Measurements from ENCODE around the gene EPSTI1.
"Not testable (repeated sequence)": the region's sequence is repeated elsewhere in the genome, so short reads cannot be mapped to it uniquely, and the experiment has no call there.

Gene EPSTI1

GRCh38 chr13:42991898-42992763 lies at the start of gene EPSTI1:
EPSTI1 (minus strand) TSS chr13:42992241; CDS start chr13:42992165, 76 bp downstream.
- DNase-seq (ENCODE audit: low read depth): no peak

DNA sequence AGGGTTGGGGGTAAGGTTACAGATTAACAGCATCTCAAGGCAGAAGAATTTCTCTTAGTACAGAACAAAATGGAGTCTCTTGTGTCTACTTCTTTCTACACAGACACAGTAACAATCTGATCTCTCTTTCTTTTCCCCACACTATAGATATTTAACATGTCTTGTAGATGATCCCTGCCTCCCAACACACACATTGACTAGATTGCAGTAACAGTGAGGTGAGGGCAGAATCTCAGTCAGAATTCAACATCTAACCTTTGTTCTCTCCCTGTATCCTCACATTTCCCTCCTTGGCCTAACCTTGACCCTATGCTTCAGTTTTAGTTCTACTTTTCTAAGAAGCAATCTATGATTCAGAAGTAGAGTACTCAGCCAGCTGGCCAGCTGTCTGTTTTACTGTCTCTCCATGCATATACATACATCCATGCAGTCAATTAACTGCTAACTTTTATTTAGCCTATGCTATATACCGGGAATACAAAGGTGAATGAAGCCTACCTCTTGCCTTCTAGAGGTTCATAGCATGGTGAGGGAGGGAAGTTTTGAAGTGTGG lies 49.4 kb upstream of the EPSTI1 start:
- DNase-seq (ENCODE audit: low read depth): no peak

DNA sequence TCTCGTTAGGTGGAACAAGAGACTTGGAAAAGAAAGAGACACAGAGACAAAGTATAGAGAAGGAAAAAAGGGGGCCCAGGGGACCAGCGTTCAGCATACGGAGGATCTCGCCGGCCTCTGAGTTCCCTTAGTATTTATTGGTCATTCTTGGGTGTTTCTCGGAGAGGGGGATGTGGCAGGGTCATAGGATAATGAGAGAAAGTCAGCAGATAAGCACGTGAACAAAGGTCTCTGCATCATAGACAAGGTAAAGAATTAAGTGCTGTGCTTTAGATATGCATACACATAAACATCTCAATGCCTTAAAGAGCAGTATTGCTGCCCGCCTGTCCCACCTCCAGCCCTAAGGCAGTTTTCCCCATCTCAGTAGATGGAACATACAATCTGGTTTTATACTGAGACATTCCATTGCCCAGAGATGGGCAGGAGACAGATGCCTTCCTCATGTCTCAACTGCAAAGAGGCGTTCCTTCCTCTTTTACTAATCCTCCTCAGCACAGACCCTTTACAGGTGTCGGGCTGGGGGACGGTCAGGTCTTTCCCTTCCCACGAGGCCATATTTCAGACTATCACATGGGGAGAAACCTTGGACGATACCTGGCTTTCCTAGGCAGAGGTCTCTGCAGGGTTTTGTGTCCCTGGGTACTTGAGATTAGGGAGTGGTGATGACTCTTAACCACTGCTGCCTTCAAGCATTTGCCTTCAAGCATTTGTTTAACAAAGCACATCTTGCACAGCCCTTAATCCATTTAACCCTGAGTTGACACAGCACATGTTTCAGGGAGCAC lies 48.7 kb upstream of the EPSTI1 start:
- DNase-seq (ENCODE audit: low read depth): not testable (repeated sequence)

DNA sequence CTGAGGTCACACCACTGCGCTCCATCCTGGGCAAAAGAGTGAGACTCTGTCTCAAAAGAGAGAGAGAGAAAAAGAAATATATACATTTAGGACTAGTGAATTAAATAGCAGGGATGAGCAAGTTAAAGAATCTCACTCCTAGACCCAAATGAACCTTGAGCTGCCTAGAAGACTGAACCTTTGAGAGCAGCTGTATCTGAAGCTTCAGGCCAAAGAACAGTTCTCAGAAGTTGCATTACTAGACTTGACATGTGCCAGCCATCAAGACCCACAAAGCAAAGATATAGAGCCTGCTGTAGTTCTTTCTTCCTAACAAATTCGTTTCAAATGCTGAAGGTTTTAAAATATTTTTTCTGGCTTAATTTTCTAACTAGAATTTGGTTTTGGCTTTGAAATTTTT lies 47.9 kb upstream of the EPSTI1 start:
- DNase-seq (ENCODE audit: low read depth): no peak

DNA sequence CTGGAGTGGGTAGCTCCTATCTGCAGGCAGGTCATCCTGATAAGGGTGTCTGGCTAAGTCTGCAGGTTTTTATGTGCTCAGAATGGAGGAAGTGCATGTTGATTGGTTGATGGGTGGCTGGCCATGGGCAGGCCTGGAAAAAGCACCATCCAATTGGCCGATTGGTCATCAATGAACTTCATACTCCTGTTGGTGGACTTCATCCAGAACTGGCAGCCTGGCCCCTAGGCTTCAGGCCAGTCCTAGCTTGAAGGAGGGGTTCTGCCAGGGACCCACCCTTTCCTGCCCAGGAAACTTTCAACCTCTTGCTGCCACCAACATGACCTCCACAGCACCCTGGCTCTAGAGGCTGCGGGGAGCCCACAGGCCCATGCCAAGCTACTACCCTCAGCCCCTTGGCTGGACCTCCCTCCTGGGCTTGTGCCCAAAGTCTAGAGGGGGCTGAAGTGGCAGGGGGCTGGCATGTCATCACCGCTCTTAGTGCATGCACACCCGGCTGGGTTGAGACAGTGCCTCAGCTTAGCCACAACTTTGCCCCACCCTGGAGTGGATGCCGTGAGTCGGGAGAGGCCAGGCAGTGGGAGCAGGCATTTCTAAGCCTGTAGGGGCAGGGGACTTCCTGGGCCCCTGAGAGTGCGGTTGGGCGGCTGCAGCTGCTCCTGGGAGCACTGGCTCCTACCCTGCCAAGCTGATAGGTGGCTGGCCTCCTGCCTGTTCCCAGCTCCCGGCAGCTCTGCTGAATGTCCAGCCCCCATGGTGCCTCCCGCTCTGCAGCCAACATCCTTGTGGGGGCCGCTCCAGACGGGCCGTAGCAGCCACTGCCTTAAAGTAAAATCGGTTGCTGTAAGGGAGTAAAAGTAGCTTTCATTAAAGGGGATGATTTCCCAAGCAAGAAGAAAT lies 44.6 kb upstream of the EPSTI1 start:
- no peak for DNase-seq (ENCODE audit: low read depth)

- DNase-seq (ENCODE audit: low read depth): no peak
Measured at GRCh38 chr13:43033038-43033437, 41.0 kb upstream of the EPSTI1 start.

DNA sequence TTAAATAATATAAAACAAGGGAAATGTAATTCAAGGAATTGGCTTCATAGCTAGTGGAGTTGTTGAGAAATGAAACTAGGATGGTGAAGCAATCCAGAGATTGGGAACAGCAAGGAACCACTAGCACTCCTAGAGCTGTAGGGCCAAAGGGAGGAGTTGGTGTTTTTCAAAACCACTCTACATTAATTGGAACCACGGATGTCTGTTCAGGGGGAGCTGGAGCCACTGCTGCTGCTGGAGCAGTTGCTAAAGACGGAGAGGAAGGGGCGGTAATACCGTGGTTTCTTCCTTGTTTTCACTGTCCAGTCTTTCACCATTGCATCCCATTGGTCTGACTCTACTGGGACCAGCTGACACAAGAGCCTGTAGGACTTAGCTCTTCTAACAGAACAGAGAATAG lies 39.8 kb upstream of the EPSTI1 start:
- no peak for DNase-seq (ENCODE audit: low read depth)

GRCh38 chr13:43030548-43030947 lies 38.5 kb upstream of the EPSTI1 start:
- no peak for DNase-seq (ENCODE audit: low read depth)

- DNase-seq (ENCODE audit: low read depth): no peak
Measured at GRCh38 chr13:43026262-43026661, 34.2 kb upstream of the EPSTI1 start.

DNA sequence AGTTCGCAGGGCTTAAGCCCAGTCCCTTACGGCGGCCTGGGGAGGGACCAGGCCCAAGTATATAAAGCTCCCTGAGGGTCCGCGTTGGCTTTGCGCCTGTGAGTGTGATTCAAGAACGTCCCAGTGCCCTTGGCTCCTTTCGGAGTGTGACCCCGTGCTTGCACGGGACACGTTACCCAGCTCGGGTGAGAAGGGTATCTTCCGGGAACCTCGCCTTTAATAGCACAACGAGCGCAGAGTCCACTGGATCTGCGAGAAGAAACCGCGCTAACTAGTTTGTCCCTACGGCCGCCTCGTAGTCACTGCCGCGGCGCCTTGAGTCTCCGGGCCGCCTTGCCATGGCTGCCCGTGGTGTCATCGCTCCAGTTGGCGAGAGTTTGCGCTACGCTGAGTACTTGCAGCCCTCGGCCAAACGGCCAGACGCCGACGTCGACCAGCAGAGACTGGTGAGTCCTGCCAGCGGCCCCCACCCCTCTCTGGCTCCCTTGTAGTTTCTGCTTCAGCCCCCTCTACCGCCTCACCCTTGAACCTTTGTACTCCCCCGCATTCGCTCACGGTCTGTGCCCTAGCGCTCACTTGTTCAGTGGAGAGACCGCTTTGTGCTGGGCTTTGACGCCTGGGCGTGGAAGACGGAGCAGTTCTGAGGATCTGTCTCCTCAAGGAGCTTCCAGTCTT lies 31.4 kb upstream of the EPSTI1 start, which contains the start of gene DNAJC15:
Gene DNAJC15, plus strand, starts transcription at position 298 of the 675 bp plus-strand sequence. Its CDS starts 41 bp downstream, at position 339.
- no peak for DNase-seq (ENCODE audit: low read depth)

GRCh38 chr13:43022934-43023288 lies 30.9 kb upstream of the EPSTI1 start:
- no peak for DNase-seq (ENCODE audit: low read depth)

DNA sequence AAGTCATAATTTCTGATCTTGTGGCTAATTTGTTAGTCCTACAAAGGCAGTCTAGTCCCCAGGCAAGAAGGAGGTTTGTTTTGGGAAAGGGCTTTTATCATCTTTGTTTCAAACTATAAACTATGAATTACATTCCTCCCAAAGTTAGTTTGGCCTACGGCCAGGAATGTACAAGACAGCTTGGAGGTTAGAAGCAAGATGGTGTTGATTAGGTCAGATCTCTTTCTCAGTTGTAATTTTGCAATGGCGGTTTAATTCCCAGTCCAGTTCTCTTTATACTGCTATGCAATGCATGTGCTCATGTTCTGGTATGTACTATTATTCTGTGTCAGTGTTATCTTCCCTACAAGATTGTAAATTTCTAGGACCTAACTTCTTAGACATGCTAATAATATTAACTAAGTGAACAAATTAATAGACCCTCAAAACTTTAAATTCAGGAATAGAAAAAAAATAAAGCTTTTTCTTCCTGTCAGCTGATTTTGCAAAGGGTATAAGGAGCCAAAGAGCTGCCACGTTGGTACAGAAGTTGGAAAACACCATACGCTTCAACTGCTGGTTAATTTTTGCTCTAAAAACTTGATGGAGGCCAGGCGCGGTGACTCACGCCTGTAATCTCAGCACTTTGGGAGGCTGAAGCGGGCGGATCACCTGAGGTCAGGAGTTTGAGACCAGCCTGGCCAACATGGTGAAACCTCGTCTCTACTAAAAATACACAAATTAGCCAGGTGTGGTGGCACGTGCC lies 30.1 kb upstream of the EPSTI1 start:
- no peak for DNase-seq (ENCODE audit: low read depth)

GRCh38 chr13:43020794-43021193 lies 28.8 kb upstream of the EPSTI1 start:
- no peak for DNase-seq (ENCODE audit: low read depth)

- no peak for DNase-seq (ENCODE audit: low read depth)
Measured at GRCh38 chr13:43019811-43020210, 27.8 kb upstream of the EPSTI1 start.

GRCh38 chr13:43016226-43016625 lies 24.2 kb upstream of the EPSTI1 start:
- DNase-seq (ENCODE audit: low read depth): no peak

- no peak for DNase-seq (ENCODE audit: low read depth)
Measured at GRCh38 chr13:43014162-43014561, 22.1 kb upstream of the EPSTI1 start.

DNA sequence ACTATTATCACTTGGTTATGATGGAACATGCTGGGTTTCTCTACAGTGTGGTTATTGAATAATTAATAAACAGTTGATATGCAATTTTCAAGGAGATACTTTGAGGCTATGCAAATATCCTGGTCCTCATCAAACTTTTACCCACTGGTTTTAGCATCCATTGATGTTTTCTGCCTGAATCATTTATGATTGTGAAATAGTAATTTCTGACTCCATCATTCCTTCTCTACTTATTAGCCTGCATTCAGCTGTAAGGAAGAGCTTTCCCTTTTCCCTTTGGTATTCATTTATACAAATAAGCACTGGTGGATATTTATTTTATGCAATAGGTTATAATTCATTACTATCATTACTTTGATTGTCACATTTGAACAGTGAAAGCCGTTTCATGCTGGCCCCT lies 17.5 kb upstream of the EPSTI1 start:
- no peak for DNase-seq (ENCODE audit: low read depth)

GRCh38 chr13:43008596-43008995 lies 16.6 kb upstream of the EPSTI1 start:
- DNase-seq (ENCODE audit: low read depth): no peak

DNA sequence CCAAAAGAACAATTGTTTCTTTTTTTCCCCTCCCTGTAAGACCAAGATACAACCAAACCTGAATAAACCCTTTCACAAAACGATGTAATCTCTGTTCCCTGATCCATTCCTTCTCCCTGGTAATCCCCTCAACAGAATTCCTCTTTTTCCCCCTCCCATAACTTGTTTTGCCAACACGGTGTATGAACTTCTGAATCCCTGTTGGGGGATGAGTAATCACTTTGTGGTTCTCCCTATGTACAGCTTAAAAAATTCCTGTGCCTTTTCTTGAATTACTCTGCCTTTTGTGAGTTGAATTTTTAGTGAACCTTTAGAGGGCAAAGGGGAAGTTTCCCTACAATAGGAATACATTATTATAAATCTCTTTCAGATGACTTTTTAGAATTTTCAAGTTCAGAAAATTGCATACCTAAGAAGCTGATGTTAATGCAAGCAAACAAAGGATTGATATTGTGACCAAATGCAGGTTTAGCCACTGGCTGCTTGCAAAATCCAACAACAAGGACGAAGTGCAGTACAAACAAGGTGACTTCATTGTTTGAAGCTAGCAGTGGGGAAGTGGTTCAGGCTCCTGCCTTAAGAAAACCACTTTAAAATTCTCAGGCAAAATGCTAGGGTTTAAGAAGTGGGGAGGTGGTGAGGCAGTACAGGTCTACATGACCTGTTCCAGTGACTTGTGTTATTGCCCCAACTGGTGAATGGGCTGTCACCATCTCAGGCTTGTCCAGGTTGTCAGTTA lies 15.0 kb upstream of the EPSTI1 start:
- no peak for DNase-seq (ENCODE audit: low read depth)

Measured in CMK (cell line).